OCI-LY3 (cell line): ENCODE results near the gene ZNF521.

Experiments used
- EZH2phosphoT487 ChIP-seq: fragments of 200-600 bp; shearing (Covaris generic); IDR thresholded peaks from 2 replicates; pipeline ENCODE4 v1.6.1; 2018; ENCODE audit warnings: antibody characterized with exemption, mixed run types, low read depth
- TF ChIP-seq, protein P1 (sequence below): fragments of 200-600, 300-600 bp; sonication (generic); IDR thresholded peaks from 2 replicates; pipeline ENCODE4 v1.5.1; 2014; ENCODE audit warnings: antibody characterized with exemption, low read length, low read depth

DNA sequence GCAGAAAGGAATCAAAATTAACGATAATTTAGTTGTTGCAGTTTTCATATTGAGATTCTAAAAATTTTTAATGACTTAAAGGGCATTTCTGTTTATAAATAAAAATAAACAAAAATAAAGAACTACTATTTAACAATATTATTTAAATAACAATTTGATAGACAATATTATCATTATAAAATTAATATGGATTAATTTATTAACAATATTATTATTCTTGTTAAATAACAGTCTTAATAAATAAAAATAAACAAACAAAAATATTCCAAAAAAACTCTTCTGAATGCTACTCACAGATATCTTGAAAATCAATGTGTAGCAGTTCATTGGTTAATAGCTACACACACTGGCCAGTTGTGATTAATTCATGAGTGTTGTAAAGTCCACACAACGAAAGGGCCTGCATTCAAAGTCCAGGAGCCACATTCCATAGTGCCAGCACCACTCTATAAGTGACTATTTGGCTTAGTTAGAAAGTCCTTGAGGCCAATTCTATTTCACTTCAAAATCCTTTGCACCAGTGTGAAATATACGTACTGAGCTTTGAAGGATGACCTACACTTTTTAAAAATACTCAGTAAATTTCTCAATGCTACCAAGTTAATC, 117.1 kb downstream of the ZNF521 start:
- TF ChIP-seq, protein P1, sequence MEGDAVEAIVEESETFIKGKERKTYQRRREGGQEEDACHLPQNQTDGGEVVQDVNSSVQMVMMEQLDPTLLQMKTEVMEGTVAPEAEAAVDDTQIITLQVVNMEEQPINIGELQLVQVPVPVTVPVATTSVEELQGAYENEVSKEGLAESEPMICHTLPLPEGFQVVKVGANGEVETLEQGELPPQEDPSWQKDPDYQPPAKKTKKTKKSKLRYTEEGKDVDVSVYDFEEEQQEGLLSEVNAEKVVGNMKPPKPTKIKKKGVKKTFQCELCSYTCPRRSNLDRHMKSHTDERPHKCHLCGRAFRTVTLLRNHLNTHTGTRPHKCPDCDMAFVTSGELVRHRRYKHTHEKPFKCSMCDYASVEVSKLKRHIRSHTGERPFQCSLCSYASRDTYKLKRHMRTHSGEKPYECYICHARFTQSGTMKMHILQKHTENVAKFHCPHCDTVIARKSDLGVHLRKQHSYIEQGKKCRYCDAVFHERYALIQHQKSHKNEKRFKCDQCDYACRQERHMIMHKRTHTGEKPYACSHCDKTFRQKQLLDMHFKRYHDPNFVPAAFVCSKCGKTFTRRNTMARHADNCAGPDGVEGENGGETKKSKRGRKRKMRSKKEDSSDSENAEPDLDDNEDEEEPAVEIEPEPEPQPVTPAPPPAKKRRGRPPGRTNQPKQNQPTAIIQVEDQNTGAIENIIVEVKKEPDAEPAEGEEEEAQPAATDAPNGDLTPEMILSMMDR = no peak
- TF ChIP-seq EZH2phosphoT487 = no peak
